ENCODE data around the gene TAGAP. TPM values are rescaled to one million over a fixed set of nuclear protein-coding genes. Genes with fewer than 3 reads are reported as not detected.

Gene TAGAP
- total and polyA plus RNA-seq, 4 donors, result 0.56 to 2.0 (median 1.1) TPM

DNA sequence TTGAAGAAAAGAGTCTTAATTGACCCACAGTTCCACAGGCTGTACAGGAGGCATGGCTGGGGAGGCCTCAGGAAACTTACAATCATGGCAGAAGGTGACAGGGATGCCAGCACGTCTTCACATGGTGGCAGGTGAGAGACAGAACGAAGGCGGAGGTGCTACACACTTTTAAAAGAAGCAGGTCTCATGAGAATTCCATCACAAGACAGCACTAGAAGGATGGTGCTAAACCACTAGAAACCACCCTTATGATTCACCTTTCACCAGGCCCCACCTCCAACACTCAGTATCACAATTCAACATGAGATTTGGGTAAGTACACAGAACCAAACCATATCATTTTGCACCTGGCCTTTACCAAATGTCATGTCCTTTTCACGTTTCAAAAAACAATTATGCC lies 20.9 kb downstream of the TAGAP start:
- no peaks in the 10 kb centered on the region for H3K27me3 ChIP-seq (ENCODE audit: control insufficient read depth in 4 of 4, insufficient read depth in 4 of 4, low read length in 3 of 4)
- TF ChIP-seq TAF1 (conservative IDR thresholded peaks at IDR 0.05) (no peak), YY1 (IDR thresholded peaks at IDR 0.05) (no peak), GABPA (IDR thresholded peaks at IDR 0.05 in 1 of 2, conservative IDR thresholded peaks at IDR 0.05 in 1 of 2) (no peak), FOXA1 (IDR thresholded peaks at IDR 0.05) (no peak)
- TF ChIP-seq, protein P1, sequence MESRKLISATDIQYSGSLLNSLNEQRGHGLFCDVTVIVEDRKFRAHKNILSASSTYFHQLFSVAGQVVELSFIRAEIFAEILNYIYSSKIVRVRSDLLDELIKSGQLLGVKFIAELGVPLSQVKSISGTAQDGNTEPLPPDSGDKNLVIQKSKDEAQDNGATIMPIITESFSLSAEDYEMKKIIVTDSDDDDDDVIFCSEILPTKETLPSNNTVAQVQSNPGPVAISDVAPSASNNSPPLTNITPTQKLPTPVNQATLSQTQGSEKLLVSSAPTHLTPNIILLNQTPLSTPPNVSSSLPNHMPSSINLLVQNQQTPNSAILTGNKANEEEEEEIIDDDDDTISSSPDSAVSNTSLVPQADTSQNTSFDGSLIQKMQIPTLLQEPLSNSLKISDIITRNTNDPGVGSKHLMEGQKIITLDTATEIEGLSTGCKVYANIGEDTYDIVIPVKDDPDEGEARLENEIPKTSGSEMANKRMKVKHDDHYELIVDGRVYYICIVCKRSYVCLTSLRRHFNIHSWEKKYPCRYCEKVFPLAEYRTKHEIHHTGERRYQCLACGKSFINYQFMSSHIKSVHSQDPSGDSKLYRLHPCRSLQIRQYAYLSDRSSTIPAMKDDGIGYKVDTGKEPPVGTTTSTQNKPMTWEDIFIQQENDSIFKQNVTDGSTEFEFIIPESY (IDR thresholded peaks at IDR 0.05), result no peak
- H3K36me3 ChIP-seq (ENCODE audit: control insufficient read depth in 4 of 4, insufficient read depth in 3 of 4, low read depth in 1 of 4, low read length in 3 of 4), result no peaks in the 10 kb centered on the region
- H3K9me3 ChIP-seq (ENCODE audit: control insufficient read depth in 4 of 4, low read length in 3 of 4), result peaks cover 2 to 13% (median 10%) of the 10 kb centered on the region in 4 donors
- 90% methylated on average over 4 of the region's 4 CpGs for WGBS
- H3K9ac ChIP-seq (ENCODE audit: low read depth in 1 of 2, low read length in 2 of 2), result no peak overlapping the region
- no peaks in the 10 kb centered on the region for H3K4me1 ChIP-seq (ENCODE audit: control insufficient read depth in 4 of 4, insufficient read depth in 4 of 4, low read length in 3 of 4)
- H3K4me3 ChIP-seq (ENCODE audit: low read depth in 1 of 3, low read length in 3 of 3), result no peak overlapping the region
- no peak overlapping the region for H3K27ac ChIP-seq (ENCODE audit: low read depth in 1 of 2, low read length in 2 of 2)
- no peak for DNase-seq (ENCODE audit: low spot score)

DNA sequence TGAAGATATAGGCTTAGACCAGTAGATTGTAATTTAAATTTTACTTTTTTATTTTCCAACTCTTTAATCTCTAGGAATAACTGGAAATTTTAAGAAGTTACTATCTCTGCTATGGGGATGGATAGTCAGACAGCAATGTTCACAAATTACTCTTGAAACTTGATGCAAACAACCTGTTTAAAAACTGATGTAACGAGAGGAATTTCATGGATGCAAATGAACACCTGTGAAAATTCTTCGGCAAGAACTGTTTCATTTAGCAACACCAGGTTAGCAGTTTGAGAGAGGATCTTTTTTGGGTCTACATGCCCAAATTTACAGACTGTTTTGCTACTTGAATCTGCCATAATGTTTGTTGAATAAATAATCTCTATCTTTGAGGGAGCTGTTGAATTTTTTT lies 24.8 kb downstream of the TAGAP start:
- H3K9ac ChIP-seq (ENCODE audit: low read depth in 1 of 2, low read length in 2 of 2), result no peak overlapping the region
- H3K4me3 ChIP-seq (ENCODE audit: low read depth in 1 of 3, low read length in 3 of 3), result no peak overlapping the region
- 95% methylated on average over 2 of the region's 2 CpGs for WGBS
- no peaks in the 10 kb centered on the region for H3K36me3 ChIP-seq (ENCODE audit: control insufficient read depth in 4 of 4, insufficient read depth in 3 of 4, low read depth in 1 of 4, low read length in 3 of 4)
- H3K4me1 ChIP-seq (ENCODE audit: control insufficient read depth in 4 of 4, insufficient read depth in 4 of 4, low read length in 3 of 4), result no peaks in the 10 kb centered on the region
- H3K27me3 ChIP-seq (ENCODE audit: control insufficient read depth in 4 of 4, insufficient read depth in 4 of 4, low read length in 3 of 4), result no peaks in the 10 kb centered on the region
- peaks cover 2 to 8% (median 7%) of the 10 kb centered on the region in 4 donors for H3K9me3 ChIP-seq (ENCODE audit: control insufficient read depth in 4 of 4, low read length in 3 of 4)
- TF ChIP-seq JUND (IDR thresholded peaks at IDR 0.05) (no peak), RAD21 (IDR thresholded peaks at IDR 0.05) (no peak), SP1 (IDR thresholded peaks at IDR 0.05) (no peak), GABPA (IDR thresholded peaks at IDR 0.05 in 1 of 2, conservative IDR thresholded peaks at IDR 0.05 in 1 of 2) (no peak), NR2F2 (IDR thresholded peaks at IDR 0.05) (no peak), TAF1 (conservative IDR thresholded peaks at IDR 0.05) (no peak), HNF4A (conservative IDR thresholded peaks at IDR 0.05) (no peak), FOXA2 (IDR thresholded peaks at IDR 0.05) (no peak), RXRA (IDR thresholded peaks at IDR 0.05) (no peak), HNF4G (IDR thresholded peaks at IDR 0.05) (no peak)
- TF ChIP-seq, protein P2, sequence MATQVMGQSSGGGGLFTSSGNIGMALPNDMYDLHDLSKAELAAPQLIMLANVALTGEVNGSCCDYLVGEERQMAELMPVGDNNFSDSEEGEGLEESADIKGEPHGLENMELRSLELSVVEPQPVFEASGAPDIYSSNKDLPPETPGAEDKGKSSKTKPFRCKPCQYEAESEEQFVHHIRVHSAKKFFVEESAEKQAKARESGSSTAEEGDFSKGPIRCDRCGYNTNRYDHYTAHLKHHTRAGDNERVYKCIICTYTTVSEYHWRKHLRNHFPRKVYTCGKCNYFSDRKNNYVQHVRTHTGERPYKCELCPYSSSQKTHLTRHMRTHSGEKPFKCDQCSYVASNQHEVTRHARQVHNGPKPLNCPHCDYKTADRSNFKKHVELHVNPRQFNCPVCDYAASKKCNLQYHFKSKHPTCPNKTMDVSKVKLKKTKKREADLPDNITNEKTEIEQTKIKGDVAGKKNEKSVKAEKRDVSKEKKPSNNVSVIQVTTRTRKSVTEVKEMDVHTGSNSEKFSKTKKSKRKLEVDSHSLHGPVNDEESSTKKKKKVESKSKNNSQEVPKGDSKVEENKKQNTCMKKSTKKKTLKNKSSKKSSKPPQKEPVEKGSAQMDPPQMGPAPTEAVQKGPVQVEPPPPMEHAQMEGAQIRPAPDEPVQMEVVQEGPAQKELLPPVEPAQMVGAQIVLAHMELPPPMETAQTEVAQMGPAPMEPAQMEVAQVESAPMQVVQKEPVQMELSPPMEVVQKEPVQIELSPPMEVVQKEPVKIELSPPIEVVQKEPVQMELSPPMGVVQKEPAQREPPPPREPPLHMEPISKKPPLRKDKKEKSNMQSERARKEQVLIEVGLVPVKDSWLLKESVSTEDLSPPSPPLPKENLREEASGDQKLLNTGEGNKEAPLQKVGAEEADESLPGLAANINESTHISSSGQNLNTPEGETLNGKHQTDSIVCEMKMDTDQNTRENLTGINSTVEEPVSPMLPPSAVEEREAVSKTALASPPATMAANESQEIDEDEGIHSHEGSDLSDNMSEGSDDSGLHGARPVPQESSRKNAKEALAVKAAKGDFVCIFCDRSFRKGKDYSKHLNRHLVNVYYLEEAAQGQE (IDR thresholded peaks at IDR 0.05), result no peak
- TF ChIP-seq, protein P3, sequence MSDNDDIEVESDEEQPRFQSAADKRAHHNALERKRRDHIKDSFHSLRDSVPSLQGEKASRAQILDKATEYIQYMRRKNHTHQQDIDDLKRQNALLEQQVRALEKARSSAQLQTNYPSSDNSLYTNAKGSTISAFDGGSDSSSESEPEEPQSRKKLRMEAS (IDR thresholded peaks at IDR 0.05), result no peak
- no peak overlapping the region for H3K27ac ChIP-seq (ENCODE audit: low read depth in 1 of 2, low read length in 2 of 2)
- DNase-seq (ENCODE audit: low spot score), result no peak
